NCI-H128 (cell line): ENCODE data around the gene TMEM168.
"Not testable (repeated sequence)": the region's sequence is repeated elsewhere in the genome, so short reads cannot be mapped to it uniquely, and the experiment has no call there.

Source experiments
- DNase-seq: peaks from one replicate; lab custom pipeline; 2025; ENCODE audit not compliant: unreplicated experiment; lab: John Stamatoyannopoulos, UW

Gene TMEM168

GRCh38 chr7:112789817-112790585, at the start of gene TMEM168:
Gene TMEM168, minus strand, starts transcription at chr7:112790393. Its CDS starts 5,568 bp downstream, at chr7:112784825.
- DNase-seq, result peak; percentile 18

- DNase-seq, result not testable (repeated sequence)
Observed at GRCh38 chr7:112835928-112836327, 45.7 kb upstream of the TMEM168 start.

GRCh38 chr7:112833082-112833481, 42.9 kb upstream of the TMEM168 start:
- no peak for DNase-seq

GRCh38 chr7:112830769-112831168, 40.6 kb upstream of the TMEM168 start:
- DNase-seq, result no peak

- DNase-seq, result no peak
Observed at GRCh38 chr7:112828696-112829095, 38.5 kb upstream of the TMEM168 start.

- no peak for DNase-seq
Observed at GRCh38 chr7:112821345-112821744, 31.2 kb upstream of the TMEM168 start.

GRCh38 chr7:112819536-112819935, 29.3 kb upstream of the TMEM168 start:
- no peak for DNase-seq

- DNase-seq, result no peak
Observed at GRCh38 chr7:112806156-112806555, 16.0 kb upstream of the TMEM168 start.

- no peak for DNase-seq
Observed at GRCh38 chr7:112802406-112802805, 12.2 kb upstream of the TMEM168 start.

- no peak for DNase-seq
Observed at GRCh38 chr7:112800486-112800885, 10.3 kb upstream of the TMEM168 start.

- no peak for DNase-seq
Observed at GRCh38 chr7:112799448-112800120, 9.4 kb upstream of the TMEM168 start.

GRCh38 chr7:112798274-112799159, 8.3 kb upstream of the TMEM168 start:
- DNase-seq, result no peak

- DNase-seq, result not testable (repeated sequence)
Observed at GRCh38 chr7:112796552-112796951, 6.4 kb upstream of the TMEM168 start.

GRCh38 chr7:112792441-112792840, 2.2 kb upstream of the TMEM168 start:
- no peak for DNase-seq

GRCh38 chr7:112791465-112792168, 1.4 kb upstream of the TMEM168 start:
- no peak for DNase-seq

GRCh38 chr7:112790586-112791003, 402 bp upstream of the TMEM168 start:
- no peak for DNase-seq

GRCh38 chr7:112789453-112789816, 758 bp downstream of the TMEM168 start:
- DNase-seq, result no peak

- DNase-seq, result no peak
Observed at GRCh38 chr7:112788778-112789343, 1.3 kb downstream of the TMEM168 start.

- no peak for DNase-seq
Observed at GRCh38 chr7:112784603-112785002, 5.6 kb downstream of the TMEM168 start.

- DNase-seq, result no peak
Observed at GRCh38 chr7:112782498-112782897, 7.7 kb downstream of the TMEM168 start.

- no peak for DNase-seq
Observed at GRCh38 chr7:112781558-112781957, 8.6 kb downstream of the TMEM168 start.
